HG03565 (cell line): ENCODE measurements around the gene ACTR3C.
"Not testable (repeated sequence)": the region's sequence is repeated elsewhere in the genome, so short reads cannot be mapped to it uniquely, and the experiment has no call there.

Source experiments
- ATAC-seq: cut with Tn5 transposase; IDR thresholded peaks from one replicate; pipeline ENCODE4 v1.9.1; 2021; ENCODE audit warnings: mild to moderate bottlenecking, moderate library complexity; ENCODE audit not compliant: unreplicated experiment

ACTR3C gene

GRCh38 chr7:150316987-150317386 lies 6.4 kb downstream of the ACTR3C start:
- ATAC-seq = not testable (repeated sequence)

DNA sequence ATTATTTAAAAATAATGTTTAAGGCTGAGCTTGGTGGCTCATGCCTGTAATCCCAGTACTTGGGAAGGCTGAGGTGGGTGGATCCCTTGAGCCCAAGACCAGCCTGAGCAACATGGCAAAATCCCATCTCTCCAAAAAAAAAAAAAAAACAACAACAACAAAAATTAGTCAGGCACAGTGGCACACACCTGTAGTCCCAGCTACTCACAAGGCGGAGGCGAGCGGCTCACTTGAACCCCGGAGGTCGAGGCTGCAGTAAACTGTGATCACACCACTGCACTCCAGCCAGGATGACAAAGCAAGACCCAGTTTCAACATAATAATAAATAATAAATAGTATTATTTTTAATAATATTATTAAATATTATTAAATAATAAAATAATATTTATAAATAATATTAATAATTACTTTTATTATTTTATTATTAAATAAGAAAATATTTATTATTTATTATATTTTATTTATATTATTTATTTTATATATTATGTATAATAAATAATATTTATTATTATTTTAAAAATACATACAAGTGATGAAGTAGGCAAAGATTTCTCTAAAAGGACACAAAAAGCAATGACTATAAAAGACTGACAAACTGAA lies 8.6 kb downstream of the ACTR3C start:
- ATAC-seq = no peak

- ATAC-seq = no peak
These were observed 9.5 kb downstream of the ACTR3C start for GRCh38 chr7:150313870-150314269.

GRCh38 chr7:150313367-150313809 lies 10.0 kb downstream of the ACTR3C start:
- ATAC-seq = no peak

DNA sequence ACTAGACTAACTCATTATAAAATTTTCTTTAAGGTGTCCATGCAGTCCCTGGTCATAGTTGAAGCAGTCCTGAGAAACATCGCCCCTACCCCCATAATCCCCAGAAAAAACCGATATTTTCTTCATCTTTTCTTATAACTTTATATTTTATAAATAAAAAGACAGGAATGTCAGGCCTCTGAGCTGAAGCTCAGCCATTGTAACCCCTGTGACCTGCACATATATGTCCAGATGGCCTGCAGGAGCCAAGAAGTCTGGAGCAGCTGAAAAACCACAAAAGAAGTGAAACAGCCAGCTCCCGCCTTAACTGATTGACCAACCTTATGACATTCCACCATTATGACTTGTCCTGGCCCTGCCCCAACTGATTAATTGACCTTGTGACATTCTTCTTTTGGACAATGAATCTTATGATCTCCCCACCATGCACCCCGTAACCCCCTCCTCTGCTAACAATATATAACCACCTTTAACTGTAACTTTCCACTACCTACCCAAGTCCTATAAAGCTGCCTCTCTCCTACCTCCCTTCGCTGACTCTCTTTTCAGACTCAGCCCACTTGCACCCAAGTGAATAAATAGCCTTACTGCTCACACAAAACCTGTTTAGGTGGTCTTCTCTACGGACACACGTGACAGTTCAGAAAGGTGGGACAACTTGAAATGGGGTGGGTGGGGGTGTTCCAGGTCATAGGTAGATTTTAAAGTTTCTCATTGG lies 10.5 kb downstream of the ACTR3C start:
- not testable (repeated sequence) for ATAC-seq

DNA sequence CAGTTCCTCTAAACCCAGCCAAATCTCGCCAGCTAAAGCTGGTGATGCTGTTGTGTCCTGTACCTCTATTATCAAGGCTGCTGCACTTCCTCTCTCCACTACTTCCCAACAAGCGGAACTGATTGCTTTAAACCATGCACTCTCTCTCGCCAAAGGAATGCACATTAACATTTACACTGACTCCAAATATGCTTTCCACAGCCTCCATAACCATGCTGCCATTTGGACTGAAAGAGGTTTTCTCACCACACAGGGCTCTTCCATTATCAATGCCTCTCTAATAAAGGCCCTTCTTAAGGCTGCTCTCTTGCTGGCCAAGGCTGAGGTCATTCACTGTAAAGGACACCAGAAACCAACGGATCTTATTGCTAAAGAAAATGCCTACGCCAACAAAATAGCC lies 11.6 kb downstream of the ACTR3C start:
- ATAC-seq = no peak

DNA sequence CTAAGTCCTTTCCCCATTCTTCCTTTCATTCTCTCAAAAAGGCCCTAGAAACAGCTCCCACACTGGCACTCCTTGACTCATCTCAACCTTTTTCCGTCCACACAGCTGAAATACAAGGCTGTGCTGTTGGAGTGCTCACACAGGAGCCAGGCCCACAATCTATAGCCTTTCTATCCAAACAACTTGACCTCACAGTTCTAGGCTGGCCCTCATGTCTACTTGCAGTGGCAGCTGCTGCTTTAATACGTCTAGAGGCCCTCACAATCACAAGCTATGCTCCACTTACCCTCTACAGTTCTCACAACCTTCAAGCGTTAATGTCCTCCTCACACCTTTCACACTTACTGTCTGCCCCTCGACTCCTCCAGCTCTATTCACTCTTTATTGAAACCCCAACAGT lies 12.2 kb downstream of the ACTR3C start:
- ATAC-seq = no peak

- no peak for ATAC-seq
These were observed 14.8 kb downstream of the ACTR3C start for GRCh38 chr7:150308575-150308974.

DNA sequence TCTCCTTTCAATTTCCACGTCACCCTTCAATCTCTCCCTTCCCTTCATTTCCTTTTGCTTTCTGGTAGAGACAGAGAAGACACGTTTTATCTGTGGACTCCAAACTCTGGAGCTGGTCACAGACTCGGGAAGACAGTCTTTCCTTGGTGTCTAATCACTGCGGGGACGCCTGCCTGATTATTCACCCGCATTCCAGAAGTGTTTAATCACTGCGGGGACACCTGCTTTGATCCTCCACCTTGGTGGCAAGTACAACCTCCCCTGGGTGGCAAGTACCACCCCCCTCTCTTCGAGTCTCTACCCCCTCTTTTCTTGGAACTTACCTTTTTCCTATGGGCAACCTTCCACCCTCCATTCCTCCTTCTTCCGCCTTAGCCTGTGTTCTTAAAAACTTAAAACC lies 15.4 kb downstream of the ACTR3C start:
- no peak for ATAC-seq

DNA sequence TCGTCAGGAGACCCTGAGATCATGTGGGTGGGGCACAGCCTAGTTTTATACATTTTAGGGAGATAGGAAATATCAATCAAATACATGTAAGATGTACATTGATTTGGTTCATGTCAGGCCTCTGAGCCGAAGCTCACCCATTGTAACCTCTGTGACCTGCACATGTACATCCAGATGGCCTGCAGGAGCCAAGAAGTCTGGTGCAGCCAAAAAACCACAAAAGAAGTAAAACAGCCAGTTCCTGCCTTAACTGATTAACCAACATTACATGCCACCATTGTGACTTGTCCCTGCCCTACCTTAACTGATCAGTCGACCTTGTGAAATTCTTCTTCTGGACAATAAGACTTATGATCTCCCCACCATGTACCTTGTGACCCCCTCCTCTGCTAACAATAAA lies 16.2 kb downstream of the ACTR3C start:
- no peak for ATAC-seq

DNA sequence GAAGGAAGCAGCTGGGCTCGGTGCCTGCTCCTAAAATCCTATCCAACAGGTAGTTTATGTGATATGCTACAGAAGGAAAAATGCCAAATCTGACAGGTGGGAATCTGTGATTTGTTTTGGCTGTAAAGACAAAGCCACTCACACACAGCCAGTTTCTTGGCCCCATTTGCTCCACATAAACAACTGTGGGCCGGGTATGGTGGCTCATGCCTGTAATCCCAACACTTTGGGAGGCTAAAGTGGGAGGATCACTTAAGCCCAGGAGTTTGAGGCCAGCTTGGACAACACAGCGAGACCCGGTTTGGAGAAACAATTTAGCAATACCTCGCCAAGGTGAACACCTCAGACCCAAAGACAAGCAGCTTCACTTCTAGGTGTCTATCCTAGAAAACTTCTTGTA lies 17.0 kb downstream of the ACTR3C start:
- not testable (repeated sequence) for ATAC-seq

- not testable (repeated sequence) for ATAC-seq
These were observed 17.5 kb downstream of the ACTR3C start for GRCh38 chr7:150305903-150306284.

GRCh38 chr7:150305259-150305902 lies 18.0 kb downstream of the ACTR3C start:
- not testable (repeated sequence) for ATAC-seq

GRCh38 chr7:150304499-150305258 lies 18.7 kb downstream of the ACTR3C start:
- ATAC-seq = not testable (repeated sequence)

DNA sequence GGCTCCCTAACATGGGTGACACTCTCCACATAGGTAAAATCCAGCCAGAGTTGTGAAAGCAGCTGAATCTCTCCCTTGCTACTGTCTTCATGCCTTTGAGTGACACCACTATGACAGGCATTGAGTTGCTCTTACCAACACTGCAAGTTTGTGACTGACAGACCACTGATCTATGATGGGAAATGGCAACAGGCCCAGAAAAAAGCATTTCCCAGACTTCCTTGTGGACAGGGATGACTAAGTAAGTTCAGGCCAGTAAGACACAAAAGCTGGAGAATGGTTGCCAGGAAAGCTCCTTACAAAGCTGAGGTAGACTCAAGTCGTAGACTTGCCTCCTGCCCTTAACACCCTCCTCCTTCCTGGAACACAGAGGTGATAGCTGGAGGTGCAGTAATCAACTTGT lies 20.4 kb downstream of the ACTR3C start:
- not testable (repeated sequence) for ATAC-seq

GRCh38 chr7:150297978-150298377 lies 25.4 kb downstream of the ACTR3C start:
- not testable (repeated sequence) for ATAC-seq

GRCh38 chr7:150296802-150297201 lies 26.5 kb downstream of the ACTR3C start:
- ATAC-seq = not testable (repeated sequence)

DNA sequence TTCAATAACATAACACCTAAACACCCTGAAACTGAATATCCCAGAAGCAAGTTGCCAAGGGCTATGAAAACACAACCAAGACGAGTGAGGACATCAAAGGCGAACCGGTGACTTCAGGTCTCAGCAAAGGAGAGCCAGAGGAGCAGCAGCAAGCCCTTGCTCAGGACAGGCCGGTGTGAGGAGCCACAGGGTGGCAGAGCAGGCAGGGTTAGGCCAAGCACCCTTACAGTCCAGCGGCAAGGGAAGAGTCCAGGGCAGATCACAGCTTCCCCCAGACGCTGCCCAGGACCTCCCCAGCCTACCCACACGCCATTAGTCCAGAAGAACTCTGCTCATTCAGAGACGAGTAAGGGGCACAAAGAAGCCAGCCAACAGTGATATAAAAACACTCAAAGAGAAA lies 27.7 kb downstream of the ACTR3C start:
- ATAC-seq = not testable (repeated sequence)

DNA sequence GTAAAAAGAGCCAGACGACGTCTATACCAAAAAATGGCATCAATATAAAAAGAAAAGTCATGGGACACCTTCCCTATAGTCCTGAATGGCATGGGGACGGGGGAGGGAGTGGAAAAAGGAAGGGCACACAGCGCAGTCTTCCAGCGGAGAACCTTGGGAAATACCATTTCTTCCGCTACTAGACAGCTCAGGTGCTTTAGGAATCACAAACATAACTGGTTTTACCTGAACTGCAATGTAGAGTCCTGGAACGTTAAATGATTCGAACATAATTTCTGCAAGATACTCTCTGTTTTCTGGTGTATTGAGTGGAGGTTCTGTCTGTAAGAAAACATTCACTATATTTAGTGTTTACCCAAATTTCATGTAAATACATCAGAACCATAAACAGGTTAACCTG lies 28.3 kb downstream of the ACTR3C start:
- not testable (repeated sequence) for ATAC-seq

GRCh38 chr7:150290317-150290716 lies 33.0 kb downstream of the ACTR3C start:
- peak; percentile 53 for ATAC-seq

- ATAC-seq = not testable (repeated sequence)
These were observed 34.5 kb downstream of the ACTR3C start for GRCh38 chr7:150288816-150289215.
